ENCODE measurements around the gene NKAIN1. TPM values are rescaled to one million over a fixed set of nuclear protein-coding genes. Genes with fewer than 3 reads are reported as not detected.
"Not testable (repeated sequence)": the region's sequence is repeated elsewhere in the genome, so short reads cannot be mapped to it uniquely, and the experiment has no call there.

The NKAIN1 gene
- total RNA-seq, 4 donors from 2014 or later: not detected

DNA sequence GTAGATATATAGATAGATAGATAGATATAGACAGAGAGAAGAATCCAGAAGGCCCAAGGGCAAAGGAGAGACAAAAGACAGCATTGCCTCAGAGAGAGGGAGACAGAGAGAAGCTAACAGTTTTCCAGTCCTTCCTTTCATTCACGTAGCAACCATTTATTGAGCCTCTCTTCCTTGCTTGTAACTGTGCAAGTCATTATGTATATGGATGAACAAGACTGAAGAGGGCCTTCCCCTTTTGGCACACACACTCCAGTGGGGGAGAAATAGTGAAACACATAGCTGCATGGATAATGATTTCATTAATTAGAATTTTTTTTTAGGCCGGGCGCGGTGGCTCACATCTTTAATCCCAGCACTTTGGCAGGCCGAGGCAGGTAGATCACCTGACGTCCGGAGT is 99.4 kb downstream of the NKAIN1 start:
- Histone ChIP-seq H3K27me3 (no peaks in the 10 kb centered on the region), H3K27ac (no peak overlapping the region), H3K4me3 (no peak overlapping the region), H3K36me3 (no peaks in the 10 kb centered on the region), H3K9me3 (peaks cover 0 to 12% (median 0%) of the 10 kb centered on the region in 4 donors), H3K4me1 (no peaks in the 10 kb centered on the region)
- no peak for DNase-seq (ENCODE audit: low spot score in 2 of 2)
- TF ChIP-seq POLR2A (IDR thresholded peaks at IDR 0.05): no peak
- TF ChIP-seq EP300 (IDR thresholded peaks at IDR 0.05): no peak
- TF ChIP-seq, protein P1, sequence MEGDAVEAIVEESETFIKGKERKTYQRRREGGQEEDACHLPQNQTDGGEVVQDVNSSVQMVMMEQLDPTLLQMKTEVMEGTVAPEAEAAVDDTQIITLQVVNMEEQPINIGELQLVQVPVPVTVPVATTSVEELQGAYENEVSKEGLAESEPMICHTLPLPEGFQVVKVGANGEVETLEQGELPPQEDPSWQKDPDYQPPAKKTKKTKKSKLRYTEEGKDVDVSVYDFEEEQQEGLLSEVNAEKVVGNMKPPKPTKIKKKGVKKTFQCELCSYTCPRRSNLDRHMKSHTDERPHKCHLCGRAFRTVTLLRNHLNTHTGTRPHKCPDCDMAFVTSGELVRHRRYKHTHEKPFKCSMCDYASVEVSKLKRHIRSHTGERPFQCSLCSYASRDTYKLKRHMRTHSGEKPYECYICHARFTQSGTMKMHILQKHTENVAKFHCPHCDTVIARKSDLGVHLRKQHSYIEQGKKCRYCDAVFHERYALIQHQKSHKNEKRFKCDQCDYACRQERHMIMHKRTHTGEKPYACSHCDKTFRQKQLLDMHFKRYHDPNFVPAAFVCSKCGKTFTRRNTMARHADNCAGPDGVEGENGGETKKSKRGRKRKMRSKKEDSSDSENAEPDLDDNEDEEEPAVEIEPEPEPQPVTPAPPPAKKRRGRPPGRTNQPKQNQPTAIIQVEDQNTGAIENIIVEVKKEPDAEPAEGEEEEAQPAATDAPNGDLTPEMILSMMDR (IDR thresholded peaks at IDR 0.05): no peak
- WGBS, 2 donors: 87 to 92% methylated on average over 7 of the region's 7 CpGs

DNA sequence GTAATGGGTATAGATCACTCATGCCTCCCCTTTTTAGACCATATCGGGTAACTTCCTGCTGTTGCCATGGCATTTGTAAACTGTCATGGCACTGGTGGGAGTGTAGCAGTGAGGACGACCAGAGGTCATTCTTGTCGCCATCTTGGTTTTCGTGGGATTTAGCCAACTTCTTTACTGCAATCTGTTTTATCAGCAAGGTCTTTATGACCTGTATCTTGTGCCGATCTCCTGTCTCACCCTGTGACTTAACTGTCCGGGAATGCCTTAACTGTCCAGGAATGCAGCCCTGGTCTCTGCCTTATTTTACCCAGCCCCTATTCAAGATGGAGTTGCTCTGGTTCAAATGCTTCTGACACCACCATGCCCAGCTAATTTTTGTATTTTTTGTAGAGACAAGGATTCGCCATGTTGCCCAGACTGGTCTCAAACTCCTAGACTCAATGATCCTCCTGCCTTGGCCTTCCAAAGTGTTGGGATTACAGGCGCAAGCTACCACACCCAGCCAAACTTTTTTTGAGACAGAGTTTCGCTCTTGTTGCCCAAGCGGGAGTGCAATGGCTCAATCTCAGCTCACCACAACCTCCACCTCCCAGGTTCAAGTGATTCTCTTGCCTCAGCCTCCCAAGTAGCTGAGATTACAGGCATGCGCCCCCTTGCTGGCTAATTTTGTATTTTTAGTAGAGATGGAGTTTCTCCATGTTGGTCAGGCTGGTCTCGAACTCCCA is 100.7 kb downstream of the NKAIN1 start:
- 85 to 94% methylated on average over 12 of the region's 12 CpGs for WGBS, 2 donors
- not testable (repeated sequence) for H3K4me3 ChIP-seq; H3K36me3 ChIP-seq; H3K27me3 ChIP-seq; DNase-seq (ENCODE audit: low spot score in 2 of 2); H3K27ac ChIP-seq; H3K4me1 ChIP-seq
- peaks cover 0 to 12% (median 0%) of the 10 kb centered on the region in 4 donors for H3K9me3 ChIP-seq

- not testable (repeated sequence) for H3K27me3 ChIP-seq; H3K4me1 ChIP-seq; DNase-seq (ENCODE audit: low spot score in 2 of 2); H3K36me3 ChIP-seq; H3K27ac ChIP-seq; H3K4me3 ChIP-seq
- H3K9me3 ChIP-seq: peaks cover 0 to 12% (median 0%) of the 10 kb centered on the region in 4 donors
- 93 to 96% methylated on average over 3 of the region's 3 CpGs for WGBS, 2 donors
Observed at GRCh38 chr1:31137873-31138272, 101.8 kb downstream of the NKAIN1 start.

- H3K36me3 ChIP-seq: no peaks in the 10 kb centered on the region
- 82 to 85% methylated on average over 2 of the region's 2 CpGs for WGBS, 2 donors
- H3K4me3 ChIP-seq: no peak overlapping the region
- DNase-seq (ENCODE audit: low spot score in 2 of 2): no peak
- TF ChIP-seq POLR2A (IDR thresholded peaks at IDR 0.05): no peak
- TF ChIP-seq EP300 (IDR thresholded peaks at IDR 0.05): no peak
- TF ChIP-seq, protein P1 (IDR thresholded peaks at IDR 0.05): no peak
- H3K27ac ChIP-seq: no peak overlapping the region
- H3K27me3 ChIP-seq: no peaks in the 10 kb centered on the region
- H3K9me3 ChIP-seq: peaks cover 0 to 12% (median 0%) of the 10 kb centered on the region in 4 donors
- H3K4me1 ChIP-seq: no peaks in the 10 kb centered on the region
Observed at GRCh38 chr1:31135973-31136600, 103.6 kb downstream of the NKAIN1 start.

- TF ChIP-seq, protein P1 (IDR thresholded peaks at IDR 0.05): no peak
- TF ChIP-seq POLR2A (IDR thresholded peaks at IDR 0.05) (no peak), EP300 (IDR thresholded peaks at IDR 0.05) (no peak)
- H3K36me3 ChIP-seq: no peaks in the 10 kb centered on the region
- no peak overlapping the region for H3K4me3 ChIP-seq
- no peaks in the 10 kb centered on the region for H3K27me3 ChIP-seq
- no peaks in the 10 kb centered on the region for H3K4me1 ChIP-seq
- no peak overlapping the region for H3K27ac ChIP-seq
- DNase-seq (ENCODE audit: low spot score in 2 of 2): no peak
- WGBS, 2 donors: 81 to 84% methylated on average over 7 of the region's 7 CpGs
- peaks cover 0 to 12% (median 0%) of the 10 kb centered on the region in 4 donors for H3K9me3 ChIP-seq
Observed at GRCh38 chr1:31133368-31133767, 106.3 kb downstream of the NKAIN1 start.

Other genes with a start within 250 kb of the NKAIN1 start
- gene PUM1, start 174.2 kb downstream of the NKAIN1 start, total RNA-seq: 10 to 100 TPM; 64.8 to 93.4 (median 76.0) TPM
- 10 to 100 TPM; 42.8 to 57.0 (median 48.4) TPM for gene SNRNP40, start 56.9 kb upstream of the NKAIN1 start, total RNA-seq
- gene ZCCHC17, start 57.1 kb upstream of the NKAIN1 start, total RNA-seq: 10 to 100 TPM; 14.9 to 30.4 (median 26.5) TPM
- gene FABP3, start 133.2 kb upstream of the NKAIN1 start, total RNA-seq: 1 to 10 TPM in 3 of 4 donors, under 1 TPM in 1; 0.98 to 8.1 (median 3.4) TPM
- gene SERINC2, start 173.3 kb upstream of the NKAIN1 start, total RNA-seq: 1 to 10 TPM in 3 of 4 donors, under 1 TPM in 1; 0.42 to 4.3 (median 2.3) TPM